Measurements from ENCODE around the gene ZNF384.

Gene ZNF384

DNA sequence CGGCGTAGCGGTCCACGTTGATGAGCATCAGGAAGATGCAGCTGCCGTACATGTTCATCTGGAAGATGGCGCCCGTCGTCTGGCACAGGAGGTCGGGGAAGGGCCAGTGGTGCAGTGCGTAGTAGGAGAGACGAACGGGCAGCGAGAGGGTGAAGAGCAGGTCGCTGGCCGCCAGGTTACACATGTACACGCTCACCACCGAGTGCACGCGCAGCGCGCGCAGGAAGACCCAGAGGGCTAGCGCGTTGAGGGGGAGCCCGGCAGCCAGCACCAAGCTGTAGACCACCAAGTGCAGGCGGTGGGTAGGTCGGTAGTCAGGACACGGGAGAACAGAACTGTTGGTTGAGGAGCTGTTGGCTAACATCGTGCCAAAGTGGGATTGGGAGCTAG lies 68.3 kb downstream of the ZNF384 start:
- no peak for DNase-seq (ENCODE audit: low read depth in 2 of 2)

- DNase-seq (ENCODE audit: low read depth in 2 of 2): no peak
Observed at GRCh38 chr12:6620137-6620884, 68.9 kb downstream of the ZNF384 start.

GRCh38 chr12:6618483-6619225 lies 70.5 kb downstream of the ZNF384 start:
- no peak for DNase-seq (ENCODE audit: low read depth in 2 of 2)
